ENCODE results near the gene APOB. TPM values are rescaled to one million over a fixed set of nuclear protein-coding genes. Genes with fewer than 3 reads are reported as not detected.

Gene APOB
- total RNA-seq, 4 donors from 2014 or later: 0.05 to 8.8 (median 2.3) TPM

- Histone ChIP-seq H3K9me3 (no peaks in the 10 kb centered on the region), H3K4me3 (no peak overlapping the region), H3K27ac (no peak overlapping the region), H3K27me3 (no peaks in the 10 kb centered on the region), H3K36me3 (no peaks in the 10 kb centered on the region), H3K4me1 (peaks cover 14 to 16% of the 10 kb centered on the region in 2 donors)
- DNase-seq (no peak), ATAC-seq (no peak)
- in situ Hi-C loops (cut with MboI; ENCODE audit: low sequenced_read_pairs in 4 of 4) (no loop called here), intact Hi-C loops (cut with DNase I; ENCODE audit: low total_unique reads) (no loop called here)
- TF ChIP-seq POLR2A (IDR thresholded peaks at IDR 0.05) (no peak), CTCF (IDR thresholded peaks at IDR 0.05 in 4 of 5, conservative IDR thresholded peaks at IDR 0.05 in 1 of 5) (no peak)
Observed at GRCh38 chr2:21007129-21008013, 36.5 kb downstream of the APOB start.

GRCh38 chr2:21006423-21007128, 37.3 kb downstream of the APOB start:
- Histone ChIP-seq H3K9me3 (no peaks in the 10 kb centered on the region), H3K27me3 (no peaks in the 10 kb centered on the region), H3K27ac (no peak overlapping the region), H3K4me3 (no peak overlapping the region), H3K4me1 (peaks cover 10 to 11% of the 10 kb centered on the region in 2 donors), H3K36me3 (no peaks in the 10 kb centered on the region)
- TF ChIP-seq CTCF (IDR thresholded peaks at IDR 0.05 in 4 of 5, conservative IDR thresholded peaks at IDR 0.05 in 1 of 5): no peak
- no peak for TF ChIP-seq POLR2A (IDR thresholded peaks at IDR 0.05)
- no peak for DNase-seq
- in situ Hi-C loops (cut with MboI; ENCODE audit: low sequenced_read_pairs in 4 of 4): no loop called here
- intact Hi-C loops (cut with DNase I; ENCODE audit: low total_unique reads): no loop called here
- no peak for ATAC-seq

- in situ Hi-C loops (cut with MboI; ENCODE audit: low sequenced_read_pairs in 4 of 4): no loop called here
- no peak for DNase-seq
- intact Hi-C loops (cut with DNase I; ENCODE audit: low total_unique reads): no loop called here
- Histone ChIP-seq H3K9me3 (no peaks in the 10 kb centered on the region), H3K36me3 (no peaks in the 10 kb centered on the region), H3K27ac (no peak overlapping the region), H3K27me3 (no peaks in the 10 kb centered on the region), H3K4me3 (no peak overlapping the region), H3K4me1 (peaks cover 3 to 4% of the 10 kb centered on the region in 2 donors)
- no peak for ATAC-seq
- no peak for TF ChIP-seq POLR2A (IDR thresholded peaks at IDR 0.05)
- no peak for TF ChIP-seq CTCF (IDR thresholded peaks at IDR 0.05 in 4 of 5, conservative IDR thresholded peaks at IDR 0.05 in 1 of 5)
Observed at GRCh38 chr2:21005700-21006422, 38.0 kb downstream of the APOB start.

- TF ChIP-seq POLR2A (IDR thresholded peaks at IDR 0.05) (no peak), CTCF (IDR thresholded peaks at IDR 0.05 in 4 of 5, conservative IDR thresholded peaks at IDR 0.05 in 1 of 5) (no peak)
- DNase-seq (no peak), ATAC-seq (no peak)
- no peak overlapping the region for H3K27ac ChIP-seq
- intact Hi-C loops (cut with DNase I; ENCODE audit: low total_unique reads) (no loop called here), in situ Hi-C loops (cut with MboI; ENCODE audit: low sequenced_read_pairs in 4 of 4) (no loop called here)
- no peaks in the 10 kb centered on the region for H3K4me1 ChIP-seq
- H3K4me3 ChIP-seq: no peak overlapping the region
- H3K27me3 ChIP-seq: no peaks in the 10 kb centered on the region
- no peaks in the 10 kb centered on the region for H3K9me3 ChIP-seq
- H3K36me3 ChIP-seq: no peaks in the 10 kb centered on the region
Observed at GRCh38 chr2:21005111-21005699, 38.7 kb downstream of the APOB start.

All from gastrocnemius medialis (tissue), 4 donors.